GM11168 (cell line): ENCODE data around the gene LILRB1.
"Not testable (repeated sequence)": the region's sequence is repeated elsewhere in the genome, so short reads cannot be mapped to it uniquely, and the experiment has no call there.

Experiments used
- in situ Hi-C: fragments of 300-500 bp; cut with MboI; formaldehyde crosslinking; loops from one replicate; pipeline ENCODE4 v1.12.0; 2022; ENCODE audit warnings: low sequenced_read_pairs; ENCODE audit not compliant: unreplicated experiment

Gene LILRB1

DNA sequence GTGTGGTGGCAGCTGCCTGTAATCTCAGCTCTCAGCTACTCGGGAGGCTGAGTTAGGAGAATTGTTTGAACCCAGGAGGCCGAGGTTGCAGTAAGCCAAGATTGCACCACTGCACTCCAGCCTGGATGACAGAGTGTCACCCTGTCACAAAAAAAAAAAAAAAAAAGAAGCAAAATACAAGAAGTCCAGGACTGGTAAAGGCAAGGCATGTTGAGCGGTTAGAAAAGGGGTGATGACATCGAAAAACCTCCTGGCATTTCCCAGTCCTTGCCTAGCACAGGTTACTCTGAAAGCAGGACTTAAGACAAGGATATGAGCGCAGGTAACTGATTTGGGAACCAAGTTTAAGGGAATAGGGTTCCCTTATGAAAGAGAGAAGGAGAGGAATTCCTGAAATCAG is 30.0 kb downstream of the LILRB1 start:
- in situ Hi-C loops = no loop called here

DNA sequence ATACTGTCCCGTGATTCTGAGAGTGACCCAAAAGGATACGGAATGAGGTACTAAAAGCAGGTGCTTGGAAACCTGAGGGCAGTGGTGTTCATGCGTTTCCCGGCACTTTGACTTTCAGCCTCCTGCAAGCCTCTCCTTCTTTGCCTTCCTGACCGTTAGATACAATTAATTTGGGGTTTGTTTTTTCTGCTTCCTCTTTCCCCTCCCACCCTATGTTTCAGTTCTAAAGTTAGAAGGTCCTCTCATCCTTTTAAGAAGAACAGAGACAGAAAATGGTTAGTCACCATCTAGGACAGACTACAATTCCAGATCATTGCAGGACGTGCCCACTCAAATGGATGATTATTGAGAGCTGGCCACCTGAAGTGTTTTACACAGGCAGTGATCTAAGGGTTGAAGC is 30.7 kb downstream of the LILRB1 start:
- in situ Hi-C loops = no loop called here

- in situ Hi-C loops = no loop called here
These were observed 31.7 kb downstream of the LILRB1 start for GRCh38 chr19:54661846-54662481.

DNA sequence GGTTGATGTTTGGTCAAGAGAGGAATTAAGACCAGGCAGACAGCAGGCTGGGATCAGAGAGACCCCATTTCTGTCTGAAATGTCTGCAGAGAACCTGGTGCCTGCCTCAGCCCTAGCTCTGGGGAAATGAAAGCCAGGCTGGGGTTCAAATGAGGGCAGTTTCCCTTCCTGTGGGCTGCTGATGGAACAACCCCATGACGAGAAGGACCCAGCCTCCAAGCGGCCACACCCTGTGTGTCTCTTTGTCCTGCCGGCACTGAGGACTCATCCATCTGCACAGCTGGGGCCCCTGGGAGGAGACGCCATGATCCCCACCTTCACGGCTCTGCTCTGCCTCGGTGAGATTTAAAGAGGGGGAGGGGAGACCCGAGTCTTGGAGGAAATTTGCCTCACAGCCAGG is 32.4 kb downstream of the LILRB1 start, which contains the start of gene LILRB4:
TSS of gene LILRB4 (plus strand) at position 256 of the 400 bp plus-strand sequence. CDS start at position 305, 49 bp downstream.
- in situ Hi-C loops = no loop called here

- in situ Hi-C loops = no loop called here
These were observed 35.2 kb downstream of the LILRB1 start for GRCh38 chr19:54665530-54665929.

- in situ Hi-C loops = no loop called here
These were observed 36.9 kb downstream of the LILRB1 start for GRCh38 chr19:54667217-54667616.

DNA sequence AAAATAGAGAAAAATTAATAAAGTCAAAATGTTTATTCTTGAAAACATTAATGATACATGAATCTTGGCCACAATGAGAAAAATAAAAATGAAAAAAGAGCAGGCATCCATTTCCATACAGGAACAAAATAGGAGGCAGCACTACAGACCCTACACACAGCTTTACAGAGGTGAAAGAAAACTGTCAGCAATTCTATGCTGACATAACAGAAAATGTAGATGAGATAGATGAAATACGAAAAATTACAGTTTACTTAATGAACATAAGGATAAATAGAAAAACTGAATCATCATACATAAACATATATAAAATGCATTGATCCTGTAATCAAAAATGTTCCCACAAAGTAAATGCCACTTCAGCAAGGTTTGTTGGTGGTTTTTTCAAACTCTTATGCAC is 38.1 kb downstream of the LILRB1 start:
- in situ Hi-C loops = no loop called here

DNA sequence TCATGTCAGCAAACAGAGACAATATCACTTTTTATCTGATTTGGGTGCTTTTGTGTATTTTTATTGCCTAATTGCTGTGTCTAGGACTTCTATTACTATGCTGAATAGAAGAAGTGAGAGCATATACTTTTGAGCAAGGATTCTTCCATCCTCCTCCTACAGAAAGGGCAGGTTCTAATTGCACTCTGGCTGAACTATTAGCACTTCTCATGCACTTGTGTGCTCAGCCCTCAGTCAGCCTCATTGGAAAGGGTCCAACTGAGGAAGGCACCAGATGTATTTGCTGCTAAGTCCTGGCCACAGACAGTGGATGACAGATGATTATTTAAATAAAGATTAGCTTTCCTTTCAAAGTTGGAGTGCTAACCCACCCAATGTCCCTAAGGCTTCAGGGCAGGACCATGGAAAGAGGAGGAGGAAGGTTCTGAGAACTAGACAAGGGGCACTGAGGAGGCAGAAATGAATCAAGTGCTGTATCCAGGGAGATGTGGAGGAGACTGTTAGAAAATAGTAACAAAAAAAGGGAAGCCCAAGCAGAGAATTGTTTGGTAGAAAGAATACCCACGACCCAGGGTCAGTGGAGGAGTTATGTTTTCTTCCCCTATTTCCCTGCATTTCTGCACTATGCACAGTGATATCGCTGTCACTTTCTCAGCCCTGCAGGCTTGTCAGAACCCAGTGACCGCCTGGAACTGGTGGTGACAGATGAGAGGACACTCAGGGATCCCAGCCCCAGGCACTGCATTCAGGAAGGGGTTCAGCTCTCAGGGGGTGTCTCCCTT is 40.5 kb downstream of the LILRB1 start:
- in situ Hi-C loops = loop anchor here (10.0 kb wide), 1 partner anchor 196 kb away; the partner anchor contains the start of gene CDC42EP5

- in situ Hi-C loops = loop anchor here (10.0 kb wide), 1 partner anchor 198 kb away; the partner anchor contains the start of gene CDC42EP5
These were observed 42.9 kb downstream of the LILRB1 start for GRCh38 chr19:54673222-54673621.

GRCh38 chr19:54674021-54674617 is 43.8 kb downstream of the LILRB1 start:
- in situ Hi-C loops = loop anchor here (10.0 kb wide), 1 partner anchor 199 kb away; the partner anchor contains the start of gene CDC42EP5

DNA sequence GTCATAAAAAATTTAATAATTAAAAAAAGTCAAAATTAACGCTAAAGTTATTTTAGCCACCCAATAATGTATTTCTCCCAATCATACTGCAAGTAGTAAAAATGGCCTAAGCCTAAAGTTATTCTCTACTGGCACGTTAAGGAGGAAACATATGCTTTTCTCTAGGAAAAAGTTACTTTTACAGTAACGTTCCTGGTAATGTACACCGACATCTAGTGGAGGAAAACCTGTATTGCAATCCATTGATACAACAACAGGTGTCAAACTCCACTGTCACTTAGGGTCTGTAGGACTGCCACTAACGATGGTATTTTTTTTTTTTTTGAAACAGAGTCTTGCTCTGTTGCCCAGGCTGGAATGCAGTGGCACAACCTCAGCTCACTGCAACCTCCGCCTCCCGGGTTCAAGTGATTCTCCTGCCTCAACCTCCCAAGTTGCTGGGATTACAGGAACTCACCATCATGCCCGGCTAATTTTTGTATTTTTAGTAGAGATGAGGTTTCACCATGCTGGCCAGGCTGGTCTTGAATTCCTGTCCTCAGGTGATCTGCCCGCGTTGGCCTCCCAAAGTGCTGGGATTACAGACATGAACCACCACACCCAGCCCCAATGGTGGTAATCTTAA is 46.0 kb downstream of the LILRB1 start:
- in situ Hi-C loops = loop anchor here (10.0 kb wide), 1 partner anchor 202 kb away; the partner anchor contains the start of gene CDC42EP5

GRCh38 chr19:54677217-54677616 is 46.9 kb downstream of the LILRB1 start:
- in situ Hi-C loops = loop anchor here (10.0 kb wide), 1 partner anchor 202 kb away; the partner anchor contains the start of gene CDC42EP5

DNA sequence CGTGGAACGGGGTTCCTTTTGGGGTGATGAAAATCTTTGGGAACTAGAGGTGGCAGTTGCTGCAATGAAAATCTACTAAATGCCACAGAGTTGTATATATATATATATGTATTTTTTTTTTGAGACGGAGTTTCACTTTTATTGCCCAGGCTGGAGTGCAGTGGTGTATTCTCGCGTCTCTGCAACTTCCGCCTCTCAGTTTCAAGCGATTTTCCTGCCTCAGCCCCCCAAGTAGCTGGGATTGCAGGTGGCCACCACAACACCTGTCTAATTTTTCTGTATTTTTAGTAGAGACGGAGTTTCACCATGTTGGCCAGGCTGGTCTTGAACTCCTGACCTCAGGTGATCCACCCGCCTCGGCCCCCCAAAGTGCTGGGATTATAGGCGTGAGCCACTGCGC is 51.3 kb downstream of the LILRB1 start:
- in situ Hi-C loops = not testable (repeated sequence)

GRCh38 chr19:54682306-54682856 is 52.1 kb downstream of the LILRB1 start:
- in situ Hi-C loops = no loop called here

GRCh38 chr19:54684527-54684926 is 54.2 kb downstream of the LILRB1 start:
- in situ Hi-C loops = no loop called here
